CD8-positive, alpha-beta memory T cell (primary cell): ENCODE results near the gene CCDC93. TPM values are rescaled to one million over a fixed set of nuclear protein-coding genes. Genes with fewer than 3 reads are reported as not detected.

Experiments used
- CTCF ChIA-PET: fragments of 350-600 bp; sonication (Branson Sonifier 250); formaldehyde crosslinking; loops from one replicate; lab custom pipeline; 2021; ENCODE audit warnings: antibody characterized with exemption; lab: Charles Lee
- POLR2A ChIA-PET: fragments of 350-600 bp; sonication (Branson Sonifier 250); formaldehyde crosslinking; loops from one replicate; lab custom pipeline; 2021; ENCODE audit warnings: antibody characterized with exemption; lab: Charles Lee
- DNase-seq, 5 donors: peaks; one replicate each; pipeline versions ENCODE4 v3.0.0 to v3.0.0-alpha.2; 2020 to 2022; ENCODE audit warnings: mixed read lengths in 1 of 5
- H3K27ac ChIP-seq: one replicate; pipeline ENCODE4 v1.7.0; 2013; ENCODE audit warnings: low read depth, mild to moderate bottlenecking, low read length, moderate library complexity
- H3K27me3 ChIP-seq: 2 replicates; pipeline ENCODE4 v1.7.0; 2013; ENCODE audit warnings: low read length, mild to moderate bottlenecking; ENCODE audit not compliant: insufficient read depth, poor library complexity, severe bottlenecking
- H3K36me3 ChIP-seq: 2 replicates; pipeline ENCODE4 v1.7.0; 2013; ENCODE audit warnings: mild to moderate bottlenecking, low read length, moderate library complexity; ENCODE audit not compliant: insufficient read depth
- H3K4me1 ChIP-seq: 2 replicates; pipeline ENCODE4 v1.7.0; 2013; ENCODE audit warnings: mild to moderate bottlenecking, low read length, moderate library complexity; ENCODE audit not compliant: insufficient read depth
- H3K4me3 ChIP-seq: 2 replicates; pipeline ENCODE4 v1.7.0; 2013; ENCODE audit warnings: mild to moderate bottlenecking, low read length
- H3K9me3 ChIP-seq: 2 replicates; pipeline ENCODE4 v1.7.0; 2013; ENCODE audit warnings: mild to moderate bottlenecking, low read length
- H3K27ac Mint-ChIP-seq, 8 donors: one replicate each; pipeline ENCODE4 v1.8.0; 2020 to 2021; ENCODE audit warnings: mixed read lengths in 8 of 8, mild to moderate bottlenecking in 6 of 8, inconsistent platforms in 3 of 8, moderate library complexity in 3 of 8
- H3K27me3 Mint-ChIP-seq, 2 donors: one replicate each; pipeline ENCODE4 v1.8.0; 2020 to 2021; ENCODE audit warnings: mixed read lengths in 2 of 2, mild to moderate bottlenecking in 1 of 2, moderate library complexity in 1 of 2
- H3K36me3 Mint-ChIP-seq, 3 donors: one replicate each; pipeline ENCODE4 v1.8.0; 2020 to 2021; ENCODE audit warnings: mixed read lengths in 3 of 3, inconsistent platforms in 1 of 3, mild to moderate bottlenecking in 1 of 3
- H3K4me1 Mint-ChIP-seq, 3 donors: one replicate each; pipeline ENCODE4 v1.8.0; 2020 to 2021; ENCODE audit warnings: mixed read lengths in 3 of 3, inconsistent platforms in 1 of 3, mild to moderate bottlenecking in 1 of 3
- H3K4me3 Mint-ChIP-seq, 7 donors: one replicate each; pipeline ENCODE4 v1.8.0; 2020 to 2021; ENCODE audit warnings: mixed read lengths in 7 of 7, mild to moderate bottlenecking in 6 of 7, moderate library complexity in 4 of 7, inconsistent platforms in 2 of 7
- H3K9me3 Mint-ChIP-seq, 5 donors: one replicate each; pipeline ENCODE4 v1.8.0; 2020 to 2022; ENCODE audit warnings: mixed read lengths in 5 of 5, mild to moderate bottlenecking in 3 of 5, moderate library complexity in 2 of 5, inconsistent platforms in 1 of 5
- polyA plus RNA-seq: library from polyadenylated mRNA; unstranded; fragments of 300-500 nt; fragmentation: Illumina TruSeq; gene quantifications from one replicate; pipeline ENCODE4 v1.2.3, GENCODE V29; 2021
- total RNA-seq, 2 experiments: library from RNA; stranded (reverse); gene quantifications; one replicate each; pipeline ENCODE4 v1.2.3, GENCODE V29; 2021

CCDC93 gene
- total and polyA plus RNA-seq, 3 experiments from 2014 or later = 8.7 to 33.5 (median 32.7) TPM

- ChIA-PET POLR2A (interaction anchor here (0.9 to 1.4 kb wide), 4 partner anchors 9 to 200 kb away, joined by 3 to 9 read pairs (median 4); partner anchors contain the start of genes DDX18 and INSIG2), CTCF (interaction anchor here (1.0 to 3.1 kb wide), 4 partner anchors 8 to 200 kb away, joined by 3 to 30 read pairs (median 10); partner anchors contain the start of gene DDX18)
- DNase-seq = peak in 3 of 5 donors; percentile 2 to 48 (median 18)
- Histone ChIP-seq H3K9me3 (no peaks in the 10 kb centered on the region), H3K27ac (peak overlapping the region; percentile 33), H3K4me1 (peaks cover 22% of the 10 kb centered on the region), H3K36me3 (no peaks in the 10 kb centered on the region), H3K27me3 (no peaks in the 10 kb centered on the region), H3K4me3 (peak overlapping the region; percentile 99)
- no peaks in the 10 kb centered on the region for H3K9me3 Mint-ChIP-seq
- peak overlapping the region; percentile 60 to 98 (median 94) for H3K27ac Mint-ChIP-seq
- peaks cover 8 to 18% of the 10 kb centered on the region in 2 donors for H3K27me3 Mint-ChIP-seq
- peaks cover 33 to 46% (median 40%) of the 10 kb centered on the region in 3 donors for H3K4me1 Mint-ChIP-seq
- peaks cover 0 to 16% (median 0%) of the 10 kb centered on the region in 3 donors for H3K36me3 Mint-ChIP-seq
- H3K4me3 Mint-ChIP-seq = peak overlapping the region; percentile 90 to 98 (median 96)
Observed at GRCh38 chr2:118014492-118014824, 588 bp upstream of the CCDC93 start.

DNA sequence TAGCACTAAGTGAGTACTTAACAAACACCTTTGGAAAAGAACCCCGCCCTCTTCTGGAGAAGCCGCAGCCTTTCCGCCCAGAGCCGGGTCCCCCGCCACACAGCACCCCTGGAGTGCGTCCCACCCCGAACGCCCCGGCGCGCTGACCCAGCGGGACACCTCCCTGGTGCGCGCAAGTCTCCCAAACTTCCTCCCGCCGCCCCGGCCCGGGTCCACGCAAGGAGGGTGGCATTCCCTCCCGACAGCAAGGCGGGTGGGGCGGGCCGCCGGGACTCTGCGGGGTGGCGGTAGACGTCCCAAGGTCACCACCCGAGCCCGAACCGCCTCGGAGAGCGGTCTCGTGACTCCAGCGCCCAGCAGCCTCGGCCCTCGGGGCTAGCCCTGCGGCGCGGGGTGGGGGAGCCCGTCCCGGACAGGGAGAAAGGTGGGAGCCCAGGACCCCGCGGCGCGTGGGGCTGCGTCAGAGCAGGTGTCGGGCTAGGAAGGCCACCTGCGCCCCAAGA, 598 bp downstream of the CCDC93 start:
- Histone ChIP-seq H3K4me3 (peak overlapping the region; percentile 99), H3K27ac (peak overlapping the region; percentile 94), H3K27me3 (no peaks in the 10 kb centered on the region), H3K9me3 (no peaks in the 10 kb centered on the region), H3K36me3 (no peaks in the 10 kb centered on the region), H3K4me1 (peaks cover 22% of the 10 kb centered on the region)
- Mint-ChIP-seq H3K4me1 (peaks cover 33 to 53% (median 40%) of the 10 kb centered on the region in 3 donors), H3K27ac (peak overlapping the region; percentile 80 to 94 (median 92)), H3K27me3 (peaks cover 6 to 7% of the 10 kb centered on the region in 2 donors), H3K36me3 (peaks cover 0 to 21% (median 0%) of the 10 kb centered on the region in 3 donors), H3K9me3 (no peaks in the 10 kb centered on the region), H3K4me3 (peak overlapping the region; percentile 90 to 98 (median 96))
- peak; percentile 24 to 57 (median 26) for DNase-seq
- ChIA-PET POLR2A (interaction anchor here (1.4 kb wide), 2 partner anchors 8 to 10 kb away, joined by 5 to 9 read pairs; no protein-coding TSS in a partner anchor), CTCF (interaction anchor here (2.1 to 3.1 kb wide), 3 partner anchors 10 to 199 kb away, joined by 9 to 30 read pairs (median 12); partner anchors contain the start of gene DDX18)

DNA sequence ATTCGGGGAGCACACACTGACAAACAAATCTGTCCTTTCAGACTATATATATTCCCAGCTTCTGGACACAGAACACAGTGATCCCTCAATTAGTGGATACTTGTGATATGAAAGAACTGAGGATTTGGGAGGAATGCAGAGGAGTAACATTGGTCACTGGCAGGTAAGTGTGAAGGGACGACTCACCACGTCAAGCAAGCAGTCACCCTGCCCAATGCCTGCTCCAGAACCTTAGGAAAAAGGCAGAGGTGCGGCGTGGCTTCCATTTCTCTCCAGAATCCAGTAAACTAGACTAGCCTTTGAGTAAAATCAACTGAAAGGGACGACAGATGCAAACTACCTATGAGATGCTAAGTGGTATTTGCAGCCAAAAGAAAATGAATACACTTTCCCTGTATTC, 1.1 kb downstream of the CCDC93 start:
- Mint-ChIP-seq H3K36me3 (peaks cover 3 to 26% (median 4%) of the 10 kb centered on the region in 3 donors), H3K4me1 (peaks cover 35 to 57% (median 45%) of the 10 kb centered on the region in 3 donors), H3K27ac (peak overlapping the region; percentile 70 to 94 (median 92)), H3K27me3 (peaks cover 2 to 6% of the 10 kb centered on the region in 2 donors), H3K9me3 (no peaks in the 10 kb centered on the region), H3K4me3 (peak overlapping the region; percentile 89 to 98 (median 91))
- H3K4me1 ChIP-seq = peaks cover 22% of the 10 kb centered on the region
- no peaks in the 10 kb centered on the region for H3K27me3 ChIP-seq
- H3K27ac ChIP-seq = no peak overlapping the region
- DNase-seq = no peak
- peaks cover 2% of the 10 kb centered on the region for H3K36me3 ChIP-seq
- ChIA-PET POLR2A (interaction anchor here (1.2 kb wide), 1 partner anchor 9 kb away, joined by 4 read pairs; no protein-coding TSS in a partner anchor), CTCF (interaction anchor here (1.4 kb wide), 1 partner anchor 9 kb away, joined by 12 read pairs; no protein-coding TSS in a partner anchor)
- H3K4me3 ChIP-seq = peak overlapping the region; percentile 99
- H3K9me3 ChIP-seq = no peaks in the 10 kb centered on the region

DNA sequence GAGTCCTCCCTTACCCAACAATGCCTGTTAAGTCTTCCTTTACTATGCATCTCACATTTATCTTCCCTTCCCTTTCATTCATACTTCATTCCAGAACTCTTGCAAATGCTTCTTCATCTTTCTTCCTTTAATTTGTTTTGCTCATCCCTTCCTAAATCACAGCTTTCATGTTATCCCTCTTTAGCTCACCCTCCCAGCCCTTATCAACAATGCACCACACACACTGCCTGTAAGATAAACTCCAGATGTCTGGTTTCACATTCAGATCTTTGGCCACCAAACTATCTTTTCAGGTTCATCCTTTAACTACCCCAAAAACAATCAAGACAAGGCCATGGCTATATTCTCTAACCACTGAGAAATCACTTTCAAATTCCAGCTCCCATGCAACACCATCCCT, 3.4 kb downstream of the CCDC93 start:
- H3K27ac ChIP-seq = no peak overlapping the region
- H3K4me3 ChIP-seq = no peak overlapping the region
- H3K36me3 ChIP-seq = peaks cover 5% of the 10 kb centered on the region
- Mint-ChIP-seq H3K4me1 (peaks cover 37 to 58% (median 45%) of the 10 kb centered on the region in 3 donors), H3K27me3 (peaks cover 0 to 3% of the 10 kb centered on the region in 2 donors), H3K9me3 (no peaks in the 10 kb centered on the region), H3K4me3 (peak overlapping the region in 1 of 7 donors; percentile 38), H3K36me3 (peaks cover 4 to 46% (median 7%) of the 10 kb centered on the region in 3 donors), H3K27ac (peak overlapping the region in 7 of 8 donors; percentile 0 to 67 (median 18))
- DNase-seq = no peak
- ChIA-PET POLR2A (no interaction called here), CTCF (no interaction called here)
- peaks cover 22% of the 10 kb centered on the region for H3K4me1 ChIP-seq
- no peaks in the 10 kb centered on the region for H3K9me3 ChIP-seq
- no peaks in the 10 kb centered on the region for H3K27me3 ChIP-seq

- no peak overlapping the region for H3K4me3 Mint-ChIP-seq
- H3K27ac Mint-ChIP-seq = peak overlapping the region in 2 of 8 donors; percentile 15 to 46
- Histone ChIP-seq H3K9me3 (no peaks in the 10 kb centered on the region), H3K36me3 (peaks cover 19% of the 10 kb centered on the region), H3K27me3 (no peaks in the 10 kb centered on the region), H3K4me3 (no peak overlapping the region), H3K4me1 (peaks cover 17% of the 10 kb centered on the region), H3K27ac (no peak overlapping the region)
- no peaks in the 10 kb centered on the region for H3K27me3 Mint-ChIP-seq
- ChIA-PET POLR2A (no interaction called here), CTCF (interaction anchor here (0.8 kb wide), 1 partner anchor 8 kb away, joined by 3 read pairs; no protein-coding TSS in a partner anchor)
- peaks cover 4 to 65% (median 9%) of the 10 kb centered on the region in 3 donors for H3K36me3 Mint-ChIP-seq
- no peaks in the 10 kb centered on the region for H3K9me3 Mint-ChIP-seq
- H3K4me1 Mint-ChIP-seq = peaks cover 23 to 46% (median 35%) of the 10 kb centered on the region in 3 donors
- no peak for DNase-seq
Observed at GRCh38 chr2:118006861-118007260, 7.0 kb downstream of the CCDC93 start.

GRCh38 chr2:118006326-118006725, 7.5 kb downstream of the CCDC93 start:
- H3K4me1 ChIP-seq = peaks cover 14% of the 10 kb centered on the region
- Mint-ChIP-seq H3K4me1 (peaks cover 17 to 41% (median 30%) of the 10 kb centered on the region in 3 donors), H3K27ac (peak overlapping the region in 6 of 8 donors; percentile 3 to 48 (median 16)), H3K27me3 (no peaks in the 10 kb centered on the region), H3K9me3 (no peaks in the 10 kb centered on the region), H3K36me3 (peaks cover 4 to 70% (median 12%) of the 10 kb centered on the region in 3 donors), H3K4me3 (no peak overlapping the region)
- peaks cover 20% of the 10 kb centered on the region for H3K36me3 ChIP-seq
- no peaks in the 10 kb centered on the region for H3K9me3 ChIP-seq
- no peak overlapping the region for H3K27ac ChIP-seq
- DNase-seq = no peak
- no peaks in the 10 kb centered on the region for H3K27me3 ChIP-seq
- no peak overlapping the region for H3K4me3 ChIP-seq
- CTCF ChIA-PET = interaction anchor here (0.8 kb wide), 1 partner anchor 8 kb away, joined by 3 read pairs; no protein-coding TSS in a partner anchor
- POLR2A ChIA-PET = no interaction called here

GRCh38 chr2:118003396-118003824, 10.5 kb downstream of the CCDC93 start:
- H3K36me3 ChIP-seq = peaks cover 40% of the 10 kb centered on the region
- no peak overlapping the region for H3K27ac ChIP-seq

More at GRCh38 chr2:118003396-118003824, 10.5 kb downstream of the CCDC93 start:
- H3K27ac Mint-ChIP-seq = peak overlapping the region; percentile 6 to 90 (median 88)
- no peak overlapping the region for H3K4me3 Mint-ChIP-seq
- H3K36me3 Mint-ChIP-seq = peaks cover 4 to 89% (median 27%) of the 10 kb centered on the region in 3 donors
- peaks cover 7% of the 10 kb centered on the region for H3K4me1 ChIP-seq
- H3K9me3 ChIP-seq = no peaks in the 10 kb centered on the region
- no peaks in the 10 kb centered on the region for H3K9me3 Mint-ChIP-seq
- no peak overlapping the region for H3K4me3 ChIP-seq
- H3K27me3 Mint-ChIP-seq = no peaks in the 10 kb centered on the region
- ChIA-PET POLR2A (interaction anchor here (1.2 to 1.5 kb wide), 2 partner anchors 9 to 11 kb away, joined by 4 to 9 read pairs; partner anchors contain the start of gene CCDC93), CTCF (interaction anchor here (0.6 to 4.3 kb wide), 30 partner anchors 9 to 216 kb away, joined by 3 to 43 read pairs (median 5); partner anchors contain the start of genes CCDC93 and DDX18)
- DNase-seq = peak in 4 of 5 donors; percentile 38 to 68 (median 58)
- peaks cover 8 to 28% (median 21%) of the 10 kb centered on the region in 3 donors for H3K4me1 Mint-ChIP-seq
- H3K27me3 ChIP-seq = no peaks in the 10 kb centered on the region
